ENCODE results near the gene PLCH1.
A peak's percentile ranks its signal among the peaks of the same experiment; 100 is the strongest.

GRCh38 chr3:155465664-155466063 is 279.2 kb downstream of the PLCH1 start:
- TF ChIP-seq CTCF (IDR thresholded peaks at IDR 0.05; ENCODE audit: borderline replicate concordance, extremely low read depth, low read length, poor library complexity, severe bottlenecking) (peak; percentile 3), EZH2 (IDR thresholded peaks at IDR 0.05; ENCODE audit: borderline replicate concordance, low read depth, low read length, severe bottlenecking) (no peak)

Measured in DND-41 (cell line).